Activated T-cell treated with anti-CD3 and anti-CD28 coated beads for 1 hour (primary cell): ENCODE results near the gene CDKAL1.

ENCODE experiments used
- DNase-seq: peaks from one replicate; pipeline ENCODE4 v3.0.0-alpha.2; 2020; ENCODE audit warnings: low read depth

The CDKAL1 gene

GRCh38 chr6:20877008-20877937 lies 343.0 kb downstream of the CDKAL1 start:
- no peak for DNase-seq

DNA sequence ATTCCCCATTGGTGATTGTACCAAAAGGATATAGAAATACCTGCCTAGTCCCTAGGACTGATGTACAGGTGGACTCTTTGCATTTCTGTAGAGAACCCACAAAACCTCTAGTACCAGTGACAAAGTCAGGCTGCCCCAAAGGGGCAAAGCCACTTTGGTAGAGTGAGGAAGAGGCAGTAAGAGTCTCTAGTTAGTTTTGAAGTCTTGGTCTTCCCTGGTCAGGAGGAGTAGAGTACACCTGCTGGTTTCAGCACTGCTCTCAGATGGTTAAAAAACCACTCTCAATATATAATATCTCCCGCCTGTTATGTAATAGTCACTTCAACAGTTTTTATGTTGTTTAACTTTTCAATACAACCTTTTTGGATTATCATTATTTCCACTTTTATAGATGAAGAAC lies 344.9 kb downstream of the CDKAL1 start:
- DNase-seq, result no peak

GRCh38 chr6:20879526-20879925 lies 345.3 kb downstream of the CDKAL1 start:
- DNase-seq, result no peak

- DNase-seq, result no peak
These were observed 347.1 kb downstream of the CDKAL1 start for GRCh38 chr6:20881365-20881764.

GRCh38 chr6:20882014-20882413 lies 347.8 kb downstream of the CDKAL1 start:
- no peak for DNase-seq

DNA sequence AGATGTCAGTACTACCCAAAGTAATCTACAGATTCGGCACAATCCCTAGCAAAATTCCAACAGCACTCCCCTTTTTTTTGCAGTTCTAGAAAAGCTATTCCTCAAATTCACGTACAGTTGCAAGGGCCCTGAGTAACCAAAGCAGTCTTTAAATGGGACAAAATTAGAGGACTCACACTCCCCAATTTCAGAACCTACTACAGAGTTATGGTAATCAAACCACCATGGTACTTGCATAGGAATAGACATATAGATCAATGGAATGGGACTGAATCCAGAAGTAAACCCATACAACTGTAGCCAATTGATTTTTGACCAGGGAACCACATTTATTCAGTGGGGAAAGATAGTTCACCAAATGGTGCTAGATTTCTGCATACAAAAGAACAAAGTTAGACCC lies 350.8 kb downstream of the CDKAL1 start:
- DNase-seq, result no peak

DNA sequence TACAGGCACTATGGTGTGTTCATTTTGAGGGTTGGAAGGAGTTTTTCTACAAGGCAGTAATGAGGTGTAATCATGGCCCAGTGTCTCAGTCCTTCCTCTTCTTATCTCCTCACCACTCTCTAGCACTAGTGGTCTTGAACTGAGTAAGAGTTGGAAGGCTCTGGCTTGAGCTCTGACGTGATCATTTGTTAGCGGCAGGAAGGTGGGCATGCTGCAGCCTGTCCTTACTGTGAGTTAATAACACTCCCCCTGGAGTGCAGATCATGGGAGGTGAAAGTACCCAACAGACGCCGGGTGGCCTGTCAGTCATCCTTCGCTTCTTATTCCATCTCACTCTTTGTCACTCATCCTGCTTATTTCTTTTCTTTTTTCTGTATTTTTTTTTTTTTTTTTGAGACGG lies 356.9 kb downstream of the CDKAL1 start:
- no peak for DNase-seq

DNA sequence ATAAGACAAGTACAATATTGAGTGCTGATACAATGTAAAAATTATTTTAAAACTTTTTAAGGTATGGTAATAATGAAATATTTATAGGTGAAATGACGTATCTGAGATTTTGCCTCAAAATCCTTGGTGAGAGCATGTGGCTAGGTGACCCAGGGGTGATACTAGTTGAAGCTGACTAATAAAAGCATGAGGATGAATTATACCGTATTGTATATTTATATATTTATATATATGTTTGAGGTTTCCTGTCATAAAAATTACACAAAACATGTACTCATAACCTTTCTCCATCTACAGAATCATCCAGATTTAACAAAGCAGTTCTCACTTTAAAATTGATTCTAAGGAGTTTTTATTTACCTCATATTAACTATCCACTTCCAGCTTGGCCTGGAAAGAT lies 358.1 kb downstream of the CDKAL1 start:
- no peak for DNase-seq

- no peak for DNase-seq
These were observed 359.2 kb downstream of the CDKAL1 start for GRCh38 chr6:20893412-20893811.

- DNase-seq, result no peak
These were observed 366.3 kb downstream of the CDKAL1 start for GRCh38 chr6:20900389-20901160.

- no peak for DNase-seq
These were observed 371.1 kb downstream of the CDKAL1 start for GRCh38 chr6:20905377-20905776.

- DNase-seq, result no peak
These were observed 372.7 kb downstream of the CDKAL1 start for GRCh38 chr6:20906945-20907344.

- no peak for DNase-seq
These were observed 373.3 kb downstream of the CDKAL1 start for GRCh38 chr6:20907486-20908071.

GRCh38 chr6:20909621-20910020 lies 375.4 kb downstream of the CDKAL1 start:
- DNase-seq, result no peak

- no peak for DNase-seq
These were observed 377.5 kb downstream of the CDKAL1 start for GRCh38 chr6:20911712-20912111.

DNA sequence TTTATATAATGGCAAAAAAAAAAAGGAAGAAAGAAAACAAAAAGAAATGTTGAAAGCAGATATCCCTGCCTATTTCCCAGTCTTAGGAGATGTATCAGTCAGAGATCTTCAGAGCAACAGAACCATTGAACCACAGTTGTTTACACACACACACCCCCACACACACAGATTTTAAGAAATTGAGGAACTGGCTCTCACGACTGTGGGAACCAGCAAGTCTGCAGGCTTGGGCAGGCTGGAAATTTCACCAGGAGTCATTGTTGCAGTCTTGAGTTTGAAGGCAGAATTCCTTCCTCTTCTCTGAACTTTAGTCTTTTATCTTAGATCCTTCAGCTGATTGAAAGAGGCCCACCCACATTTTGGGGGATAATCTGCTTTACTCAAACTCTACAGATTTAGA lies 380.9 kb downstream of the CDKAL1 start:
- DNase-seq, result no peak

- DNase-seq, result no peak
These were observed 381.4 kb downstream of the CDKAL1 start for GRCh38 chr6:20915626-20916025.

DNA sequence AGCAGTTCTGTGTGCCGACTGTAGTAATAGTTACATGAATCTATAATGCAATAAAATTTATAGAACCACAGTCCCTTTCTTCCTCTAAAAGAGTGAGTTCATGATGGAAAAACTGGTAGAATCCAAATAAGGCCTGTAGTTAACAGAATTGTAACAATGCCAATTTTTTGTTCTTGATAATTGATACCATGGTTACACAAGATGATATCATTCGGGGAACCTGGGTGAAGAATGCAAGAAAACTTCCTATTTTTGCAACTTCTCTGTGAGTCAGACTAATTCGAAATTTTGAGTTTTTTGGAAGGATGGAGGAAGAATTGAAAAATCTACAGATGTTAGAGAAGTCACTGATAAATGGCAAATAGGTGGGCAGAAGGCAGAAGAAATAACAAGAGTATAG lies 381.8 kb downstream of the CDKAL1 start:
- no peak for DNase-seq

- no peak for DNase-seq
These were observed 384.6 kb downstream of the CDKAL1 start for GRCh38 chr6:20918868-20919267.

DNA sequence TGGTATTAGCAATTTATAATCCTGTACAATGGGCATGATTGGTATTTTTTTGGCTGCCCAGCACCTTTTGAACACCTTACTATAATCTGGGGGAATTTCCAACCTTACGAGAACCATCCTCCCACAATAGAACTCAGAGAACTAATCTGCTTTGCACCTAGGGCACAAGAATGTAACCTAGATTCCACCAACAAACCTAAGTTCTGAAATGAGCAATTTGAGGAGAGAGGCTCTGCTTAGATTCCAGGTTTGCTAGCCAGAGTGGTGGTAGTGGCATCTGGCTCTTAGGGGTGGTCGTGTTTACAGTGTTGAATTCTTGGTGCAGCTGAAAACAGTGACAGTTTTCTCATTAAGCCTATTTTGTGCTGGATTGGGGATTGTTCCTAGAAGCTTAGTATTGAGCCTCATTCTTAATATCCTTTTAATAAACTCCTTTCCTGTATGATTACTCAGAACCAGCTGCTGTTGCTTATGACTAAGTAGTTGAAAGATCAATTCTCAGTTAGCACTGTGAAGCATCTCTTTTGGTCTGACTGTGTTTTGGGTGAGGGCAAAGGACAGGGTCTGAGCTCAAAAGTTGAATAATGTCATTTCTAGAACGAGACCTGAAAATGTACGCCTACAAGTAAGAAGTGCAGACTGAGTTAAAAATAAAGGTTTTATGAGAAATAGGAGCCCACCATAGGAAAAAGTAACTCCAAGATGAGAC lies 385.6 kb downstream of the CDKAL1 start:
- no peak for DNase-seq

GRCh38 chr6:20921578-20921977 lies 387.3 kb downstream of the CDKAL1 start:
- no peak for DNase-seq

- no peak for DNase-seq
These were observed 388.5 kb downstream of the CDKAL1 start for GRCh38 chr6:20922743-20923142.
